Pancreas (tissue), 10 donors: ENCODE data around the gene VANGL2. TPM values are rescaled to one million over a fixed set of nuclear protein-coding genes. Genes with fewer than 3 reads are reported as not detected.

Source experiments
- ATAC-seq, 4 donors: fragments of 200-7000 bp; cut with Tn5 transposase; one replicate each; pipeline versions ENCODE4 v1.8.0 to v1.9.1; 2020; ENCODE audit warnings: mild to moderate bottlenecking in 4 of 4, moderate library complexity in 4 of 4
- DNase-seq, 6 donors: peaks; one replicate each; pipeline ENCODE4 v3.0.0-alpha.2; 2020
- FAIRE-seq: peaks from 2 replicates; lab custom pipeline; 2012; peaks lifted over from hg19 to GRCh38; lab: Jason Lieb, UNC
- H3K27ac ChIP-seq, 4 donors: fragments of 200-600 bp; sonication (generic); 1 replicate in 3 of 4; 2 replicates in 1 of 4; pipeline versions ENCODE4 v1.5.0 to v1.8.0; 2020
- H3K27me3 ChIP-seq, 4 donors: fragments of 200-600 bp; one replicate each; pipeline ENCODE4 v1.8.0; 2021
- H3K36me3 ChIP-seq, 3 donors: fragments of 200-600 bp; sonication (generic) in 1 of 3; one replicate each; pipeline versions ENCODE4 v1.5.0 to v1.8.0; 2020 to 2021
- H3K4me1 ChIP-seq, 3 donors: fragments of 200-600 bp; one replicate each; pipeline ENCODE4 v1.8.0; 2021
- H3K4me3 ChIP-seq, 4 donors: fragments of 200-600 bp; sonication (generic) in 2 of 4; one replicate each; pipeline versions ENCODE4 v1.5.0 to v1.8.0; 2020 to 2021
- H3K9me3 ChIP-seq, 4 donors: fragments of 200-600 bp; one replicate each; pipeline ENCODE4 v1.8.0; 2021
- WGBS, 2 donors: extraction: QIAGEN DNeasy Blood & Tissue Kit; methylation state at CpG; one replicate each; pipeline ENCODE4 v1.1.7; 2013; 5-methylcytosine and 5-hydroxymethylcytosine counted together
- intact Hi-C, 3 donors: fragments of 100-400 bp; cut with DNase I; formaldehyde crosslinking; loops; one replicate each; pipeline versions ENCODE4 v1.11.1 to v1.14.2; 2022
- polyA plus RNA-seq, 2 donors: library from polyadenylated mRNA; stranded (reverse); fragments of 200-250 nt; gene quantifications; one replicate each; pipeline ENCODE4 v1.2.3, GENCODE V29; 2013
- total RNA-seq, 6 donors: library from RNA; stranded (reverse); fragmentation: NEBNext Ultra II Directional in 4 of 6; extraction: Animal tissue kit (Norgen Biotek cat#: 25700) in 4 of 6; gene quantifications; one replicate each; pipeline versions ENCODE4 v1.2.1 to v1.2.4, GENCODE V29; 2021 to 2023
- TF ChIP-seq, protein P1 (sequence below), 4 donors: fragments of 200-600 bp; sonication (generic) in 3 of 4; IDR thresholded peaks; one replicate each; pipeline versions ENCODE4 v1.5.0 to v1.8.0; 2021; ENCODE audit warnings: antibody characterized with exemption in 4 of 4
- donor health status: healthy with polysubstance abuse.
- donor health status: DM: no; HTN: no; CAD: no; lungs with moderate emphysema.
- donor health status: DM: no; HTN: no; CAD: no.
- donor health status: control.
- donor health status: control.
- donor health status: Bipolar disorder and iron deficiency.
- donor health status: DM: yes; HTN: yes; CAD: no.
- donor health status: DM: no; HTN: no; CAD: no.
- donor health status: DM: no; HTN: no; CAD: no.
- donor health status: DM: yes; HTN: yes; CAD: no.

VANGL2 gene
- total and polyA plus RNA-seq, 8 donors: 2.5 to 9.9 (median 4.2) TPM

DNA sequence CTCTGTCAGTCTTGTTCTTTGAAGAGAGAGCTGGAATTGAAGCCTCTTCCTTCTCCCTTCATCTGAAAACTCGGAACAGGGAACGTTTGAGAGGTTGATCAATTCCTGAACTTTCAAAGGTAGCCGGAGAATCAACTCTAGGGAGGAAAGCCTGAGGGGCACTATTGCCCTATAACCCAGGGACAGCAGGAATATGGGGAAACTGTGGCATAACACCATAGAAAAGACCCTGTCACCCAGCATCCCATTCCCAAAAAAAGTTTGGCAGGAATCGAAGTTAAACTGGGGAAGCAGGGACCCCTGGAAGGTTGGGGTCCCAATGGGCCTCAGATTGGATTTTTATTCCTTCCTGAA is 38.6 kb upstream of the VANGL2 start:
- no peak for FAIRE-seq
- intact Hi-C loops: no loop called here
- WGBS, 2 donors: 80 to 81% methylated on average over 4 of the region's 4 CpGs

DNA sequence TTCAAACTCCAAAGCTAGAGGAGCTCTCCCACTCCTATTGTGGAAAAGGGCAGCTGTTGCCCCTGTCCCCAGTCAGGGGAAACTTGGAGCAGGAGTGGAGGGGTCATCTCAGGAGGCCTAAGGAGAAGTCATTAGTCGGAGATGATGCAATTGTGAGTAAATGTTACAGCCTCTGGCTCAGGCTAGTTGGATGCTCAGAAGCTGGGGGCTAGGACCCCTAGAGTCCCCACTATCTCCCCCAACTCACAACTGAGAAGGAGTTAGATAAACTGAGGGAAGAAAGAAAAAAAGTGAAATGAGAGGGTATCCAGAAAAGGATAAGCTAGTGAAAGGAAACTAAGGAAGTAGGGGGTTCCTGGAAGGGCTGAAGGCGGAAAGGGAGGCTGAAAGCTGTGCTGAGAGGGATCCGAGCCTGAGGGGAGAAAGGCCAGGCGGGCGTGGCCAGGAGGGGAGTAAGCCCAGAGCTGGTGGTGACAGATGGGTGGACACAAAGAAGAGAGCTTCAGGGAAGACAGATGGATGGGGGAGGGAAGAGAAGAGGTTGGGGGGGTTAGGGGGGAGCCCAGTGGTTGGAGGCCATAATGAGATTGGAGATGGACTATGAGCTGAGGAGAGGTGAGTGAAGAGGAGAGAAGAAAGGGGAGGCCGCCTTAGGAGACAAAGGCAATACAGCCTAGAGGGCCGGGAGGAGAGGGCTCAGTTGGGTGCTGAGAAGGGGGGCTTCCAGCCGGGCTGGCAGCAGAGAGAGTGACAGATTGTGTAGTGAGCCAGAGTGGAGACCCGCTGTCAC is 38.0 kb upstream of the VANGL2 start:
- DNase-seq (no peak), FAIRE-seq (no peak), ATAC-seq (no peak)
- H3K4me3 ChIP-seq: no peak overlapping the region
- TF ChIP-seq, protein P1, sequence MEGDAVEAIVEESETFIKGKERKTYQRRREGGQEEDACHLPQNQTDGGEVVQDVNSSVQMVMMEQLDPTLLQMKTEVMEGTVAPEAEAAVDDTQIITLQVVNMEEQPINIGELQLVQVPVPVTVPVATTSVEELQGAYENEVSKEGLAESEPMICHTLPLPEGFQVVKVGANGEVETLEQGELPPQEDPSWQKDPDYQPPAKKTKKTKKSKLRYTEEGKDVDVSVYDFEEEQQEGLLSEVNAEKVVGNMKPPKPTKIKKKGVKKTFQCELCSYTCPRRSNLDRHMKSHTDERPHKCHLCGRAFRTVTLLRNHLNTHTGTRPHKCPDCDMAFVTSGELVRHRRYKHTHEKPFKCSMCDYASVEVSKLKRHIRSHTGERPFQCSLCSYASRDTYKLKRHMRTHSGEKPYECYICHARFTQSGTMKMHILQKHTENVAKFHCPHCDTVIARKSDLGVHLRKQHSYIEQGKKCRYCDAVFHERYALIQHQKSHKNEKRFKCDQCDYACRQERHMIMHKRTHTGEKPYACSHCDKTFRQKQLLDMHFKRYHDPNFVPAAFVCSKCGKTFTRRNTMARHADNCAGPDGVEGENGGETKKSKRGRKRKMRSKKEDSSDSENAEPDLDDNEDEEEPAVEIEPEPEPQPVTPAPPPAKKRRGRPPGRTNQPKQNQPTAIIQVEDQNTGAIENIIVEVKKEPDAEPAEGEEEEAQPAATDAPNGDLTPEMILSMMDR (IDR thresholded peaks at IDR 0.05): no peak
- WGBS, 2 donors: 82 to 87% methylated on average over 9 of the region's 9 CpGs
- no peak overlapping the region for H3K27ac ChIP-seq
- peaks cover 0 to 7% (median 0%) of the 10 kb centered on the region in 3 donors for H3K36me3 ChIP-seq
- H3K9me3 ChIP-seq: no peaks in the 10 kb centered on the region
- H3K27me3 ChIP-seq: no peaks in the 10 kb centered on the region
- intact Hi-C loops: no loop called here
- H3K4me1 ChIP-seq: no peaks in the 10 kb centered on the region

More for the DNA sequence above, 38.6 kb upstream of the VANGL2 start:
- no peak overlapping the region for H3K27ac ChIP-seq
- peaks cover 0 to 8% (median 0%) of the 10 kb centered on the region in 3 donors for H3K36me3 ChIP-seq
- no peak overlapping the region for H3K4me3 ChIP-seq
- TF ChIP-seq, protein P1 (IDR thresholded peaks at IDR 0.05): no peak
- H3K9me3 ChIP-seq: no peaks in the 10 kb centered on the region
- ATAC-seq (no peak), DNase-seq (no peak)
- no peaks in the 10 kb centered on the region for H3K27me3 ChIP-seq
- no peaks in the 10 kb centered on the region for H3K4me1 ChIP-seq

- H3K4me3 ChIP-seq: no peak overlapping the region
- no peaks in the 10 kb centered on the region for H3K27me3 ChIP-seq
- no peaks in the 10 kb centered on the region for H3K9me3 ChIP-seq
- 42 to 49% methylated on average over 5 of the region's 5 CpGs for WGBS, 2 donors
- FAIRE-seq: no peak
- H3K36me3 ChIP-seq: peaks cover 0 to 4% (median 0%) of the 10 kb centered on the region in 3 donors
- DNase-seq: no peak
- TF ChIP-seq, protein P1 (IDR thresholded peaks at IDR 0.05): no peak
- H3K27ac ChIP-seq: no peak overlapping the region
- ATAC-seq: no peak
- H3K4me1 ChIP-seq: no peaks in the 10 kb centered on the region
- intact Hi-C loops: no loop called here
These were observed 37.4 kb upstream of the VANGL2 start for GRCh38 chr1:160363010-160363409.

GRCh38 chr1:160363951-160364735 is 36.2 kb upstream of the VANGL2 start:
- no peak for FAIRE-seq
- intact Hi-C loops: no loop called here
- Histone ChIP-seq H3K4me3 (no peak overlapping the region), H3K4me1 (no peaks in the 10 kb centered on the region), H3K27me3 (no peaks in the 10 kb centered on the region), H3K9me3 (no peaks in the 10 kb centered on the region), H3K36me3 (no peaks in the 10 kb centered on the region), H3K27ac (no peak overlapping the region)
- DNase-seq: no peak
- no peak for ATAC-seq
- TF ChIP-seq, protein P1 (IDR thresholded peaks at IDR 0.05): no peak
- 65 to 68% methylated on average over 12 of the region's 12 CpGs for WGBS, 2 donors
